Tongue (tissue), 2 donors: ENCODE data around the gene SH3RF2. TPM values are rescaled to one million over a fixed set of nuclear protein-coding genes. Genes with fewer than 3 reads are reported as not detected.
"Not testable (repeated sequence)": the region's sequence is repeated elsewhere in the genome, so short reads cannot be mapped to it uniquely, and the experiment has no call there.

Experiments used
- DNase-seq: peaks from one replicate; pipeline ENCODE4 v3.0.0-alpha.2; 2015
- total RNA-seq: library from RNA; depleted of rRNA; stranded (reverse); fragments of >200 nt; gene quantifications from one replicate; pipeline ENCODE4 v1.2.3, GENCODE V29; 2014

The SH3RF2 gene
- total RNA-seq, 1 donor from 2014 or later = 14.3 TPM

GRCh38 chr5:146007989-146008388 is 71.6 kb downstream of the SH3RF2 start:
- no peak for DNase-seq

- no peak for DNase-seq
Measured at GRCh38 chr5:146009020-146009419, 72.6 kb downstream of the SH3RF2 start.

GRCh38 chr5:146010447-146010846 is 74.1 kb downstream of the SH3RF2 start:
- DNase-seq = not testable (repeated sequence)

GRCh38 chr5:146013761-146014160 is 77.4 kb downstream of the SH3RF2 start:
- DNase-seq = no peak

GRCh38 chr5:146015001-146015400 is 78.6 kb downstream of the SH3RF2 start:
- no peak for DNase-seq

- no peak for DNase-seq
Measured at GRCh38 chr5:146016764-146017484, 80.5 kb downstream of the SH3RF2 start.

GRCh38 chr5:146018514-146019375 is 82.4 kb downstream of the SH3RF2 start:
- DNase-seq = no peak

GRCh38 chr5:146020100-146020499 is 83.7 kb downstream of the SH3RF2 start:
- no peak for DNase-seq

- DNase-seq = no peak
Measured at GRCh38 chr5:146024034-146024433, 87.7 kb downstream of the SH3RF2 start.

- DNase-seq = no peak
Measured at GRCh38 chr5:146025114-146025680, 88.8 kb downstream of the SH3RF2 start.

- no peak for DNase-seq
Measured at GRCh38 chr5:146025681-146026080, 89.3 kb downstream of the SH3RF2 start.

GRCh38 chr5:146026307-146027010 is 90.1 kb downstream of the SH3RF2 start:
- no peak for DNase-seq

- peak; percentile 13 for DNase-seq
Measured at GRCh38 chr5:146027751-146028150, 91.4 kb downstream of the SH3RF2 start.

- DNase-seq = no peak
Measured at GRCh38 chr5:146032911-146033310, 96.5 kb downstream of the SH3RF2 start.

- DNase-seq = no peak
Measured at GRCh38 chr5:146034127-146034526, 97.7 kb downstream of the SH3RF2 start.

- no peak for DNase-seq
Measured at GRCh38 chr5:146034605-146035004, 98.2 kb downstream of the SH3RF2 start.

GRCh38 chr5:146039420-146039819 is 103.0 kb downstream of the SH3RF2 start:
- DNase-seq = no peak

GRCh38 chr5:146040527-146040926 is 104.1 kb downstream of the SH3RF2 start:
- DNase-seq = no peak

- DNase-seq = no peak
Measured at GRCh38 chr5:146041180-146041789, 104.9 kb downstream of the SH3RF2 start.

GRCh38 chr5:146042628-146043279 is 106.4 kb downstream of the SH3RF2 start:
- no peak for DNase-seq

GRCh38 chr5:146043722-146044121 is 107.3 kb downstream of the SH3RF2 start:
- no peak for DNase-seq

- no peak for DNase-seq
Measured at GRCh38 chr5:146047396-146047795, 111.0 kb downstream of the SH3RF2 start.
